Smooth muscle cell (in vitro differentiated cells): ENCODE data around the gene RNF167. TPM values are rescaled to one million over a fixed set of nuclear protein-coding genes. Genes with fewer than 3 reads are reported as not detected.

Experiments used
- DNase-seq: peaks from one replicate; lab custom pipeline; 2025; ENCODE audit not compliant: unreplicated experiment; lab: John Stamatoyannopoulos, UW
- H2AFZ ChIP-seq: fragments of 200-600 bp; sonication (generic); 2 replicates; pipeline ENCODE4 v1.6.0; 2016; ENCODE audit warnings: antibody characterized with exemption, low read depth, mild to moderate bottlenecking
- H3F3A ChIP-seq: fragments of 200-600 bp; sonication (generic); 2 replicates; pipeline ENCODE4 v1.6.0; 2017; ENCODE audit warnings: antibody characterized with exemption, low read depth
- H3K27ac ChIP-seq: fragments of 200-600 bp; sonication (generic); 2 replicates; pipeline ENCODE4 v1.5.1; 2016; ENCODE audit warnings: low read depth, mild to moderate bottlenecking
- H3K27me3 ChIP-seq: fragments of 200-600 bp; sonication (generic); 2 replicates; pipeline ENCODE4 v1.6.1; 2016; ENCODE audit warnings: low read depth, mild to moderate bottlenecking
- H3K36me3 ChIP-seq: fragments of 200-600 bp; sonication (generic); 2 replicates; pipeline ENCODE4 v1.5.1; 2016; ENCODE audit warnings: low read depth
- H3K4me1 ChIP-seq: fragments of 200-600 bp; sonication (generic); 2 replicates; pipeline ENCODE4 v1.5.1; 2016; ENCODE audit warnings: low read depth
- H3K4me2 ChIP-seq: fragments of 200-600 bp; sonication (generic); 2 replicates; pipeline ENCODE4 v1.6.0; 2016; ENCODE audit warnings: mild to moderate bottlenecking
- H3K4me3 ChIP-seq: fragments of 200-600 bp; sonication (generic); 2 replicates; pipeline ENCODE4 v1.5.1; 2016; ENCODE audit warnings: mild to moderate bottlenecking
- H3K79me2 ChIP-seq: fragments of 200-600 bp; sonication (generic); 2 replicates; pipeline ENCODE4 v1.6.0; 2016; ENCODE audit warnings: low read depth, mild to moderate bottlenecking
- H3K9ac ChIP-seq: fragments of 200-600 bp; sonication (generic); 2 replicates; pipeline ENCODE4 v1.6.0; 2016; ENCODE audit warnings: low read depth
- H3K9me3 ChIP-seq: fragments of 200-600 bp; sonication (generic); replicated peaks from 2 replicates; pipeline ENCODE4 v1.5.1; 2016; ENCODE audit warnings: low read depth
- H4K20me1 ChIP-seq: fragments of 200-600 bp; sonication (generic); 2 replicates; pipeline ENCODE4 v1.6.0; 2016; ENCODE audit warnings: low read depth
- CTCF ChIP-seq: fragments of 200-600 bp; sonication (generic); IDR thresholded peaks from 2 replicates; pipeline ENCODE4 v1.5.1; 2017; ENCODE audit warnings: borderline replicate concordance, mild to moderate bottlenecking, antibody characterized with exemption; ENCODE audit not compliant: insufficient read depth, poor library complexity, severe bottlenecking
- WGBS: methylation state at CpG from one replicate; pipeline ENCODE4 v1.1.7; 2016; ENCODE audit warnings: low lambda C conversion rate; 5-methylcytosine and 5-hydroxymethylcytosine counted together
- polyA plus RNA-seq: library from polyadenylated mRNA; unstranded; fragments of >200 nt; fragmentation: Nextera tagmentation; extraction: Ambion mirVana; gene quantifications from 2 replicates; pipeline ENCODE4 v1.2.1, GENCODE V29; 2016
- total RNA-seq: library from RNA; depleted of rRNA; stranded (reverse); fragments of >200 nt; gene quantifications from 2 replicates; pipeline ENCODE4 v1.2.3, GENCODE V29; 2014

The RNF167 gene
- total and polyA plus RNA-seq, 2 experiments from 2014 or later = 39.6 to 59.4 TPM

GRCh38 chr17:4939546-4939795, 597 bp upstream of the RNF167 start:
- Histone ChIP-seq H2AFZ (peak overlapping the region; percentile 6), H3K9me3 (no peaks in the 10 kb centered on the region), H3K9ac (peak overlapping the region; percentile 59), H3K4me3 (peak overlapping the region; percentile 77), H3K4me1 (peaks cover 12% of the 10 kb centered on the region), H3K79me2 (peaks cover 43% of the 10 kb centered on the region), H3K36me3 (no peaks in the 10 kb centered on the region), H3K27ac (peak overlapping the region; percentile 92), H4K20me1 (peaks cover 8% of the 10 kb centered on the region), H3F3A (peaks cover 21% of the 10 kb centered on the region), H3K4me2 (peak overlapping the region; percentile 95), H3K27me3 (no peaks in the 10 kb centered on the region)
- TF ChIP-seq CTCF = no peak
- DNase-seq = no peak
- WGBS = 2% methylated on average over 16 of the region's 16 CpGs

- H3K4me1 ChIP-seq = peaks cover 12% of the 10 kb centered on the region
- H3K36me3 ChIP-seq = no peaks in the 10 kb centered on the region
- H3K27me3 ChIP-seq = no peaks in the 10 kb centered on the region
Observed at GRCh38 chr17:4940555-4941318, 669 bp downstream of the RNF167 start.

GRCh38 chr17:4941319-4941610, 1.2 kb downstream of the RNF167 start:
- TF ChIP-seq CTCF = no peak
- 81% methylated on average over 4 of the region's 4 CpGs for WGBS
- Histone ChIP-seq H3K4me1 (peaks cover 16% of the 10 kb centered on the region), H3K9ac (peak overlapping the region; percentile 95), H3K36me3 (no peaks in the 10 kb centered on the region), H3K4me2 (peak overlapping the region; percentile 95), H4K20me1 (peaks cover 26% of the 10 kb centered on the region), H3K79me2 (peaks cover 58% of the 10 kb centered on the region), H2AFZ (no peak overlapping the region), H3K27ac (peak overlapping the region; percentile 92), H3K4me3 (peak overlapping the region; percentile 77), H3F3A (peaks cover 29% of the 10 kb centered on the region), H3K27me3 (no peaks in the 10 kb centered on the region), H3K9me3 (no peaks in the 10 kb centered on the region)
- DNase-seq = no peak

More at GRCh38 chr17:4940555-4941318, 669 bp downstream of the RNF167 start:
- peak overlapping the region; percentile 92 for H3K27ac ChIP-seq
- peak overlapping the region; percentile 95 for H3K9ac ChIP-seq
- peaks cover 53% of the 10 kb centered on the region for H3K79me2 ChIP-seq
- H3K4me2 ChIP-seq = peak overlapping the region; percentile 95
- peaks cover 25% of the 10 kb centered on the region for H3F3A ChIP-seq
- 3% methylated on average over 27 of the region's 29 CpGs for WGBS
- no peaks in the 10 kb centered on the region for H3K9me3 ChIP-seq
- H4K20me1 ChIP-seq = peaks cover 20% of the 10 kb centered on the region
- no peak for DNase-seq
- H2AFZ ChIP-seq = peak overlapping the region; percentile 71
- peak overlapping the region; percentile 77 for H3K4me3 ChIP-seq
- TF ChIP-seq CTCF = no peak
